GM12874 (cell line): ENCODE measurements around the gene SYTL2.

ENCODE experiments used
- TF ChIP-seq, protein P1 (sequence below): IDR thresholded peaks from 2 replicates; pipeline ENCODE4 v1.5.1; 2011; ENCODE audit warnings: low read depth, mild to moderate bottlenecking, control low read depth, low read length, moderate library complexity; ENCODE audit not compliant: insufficient read depth

SYTL2 gene

DNA sequence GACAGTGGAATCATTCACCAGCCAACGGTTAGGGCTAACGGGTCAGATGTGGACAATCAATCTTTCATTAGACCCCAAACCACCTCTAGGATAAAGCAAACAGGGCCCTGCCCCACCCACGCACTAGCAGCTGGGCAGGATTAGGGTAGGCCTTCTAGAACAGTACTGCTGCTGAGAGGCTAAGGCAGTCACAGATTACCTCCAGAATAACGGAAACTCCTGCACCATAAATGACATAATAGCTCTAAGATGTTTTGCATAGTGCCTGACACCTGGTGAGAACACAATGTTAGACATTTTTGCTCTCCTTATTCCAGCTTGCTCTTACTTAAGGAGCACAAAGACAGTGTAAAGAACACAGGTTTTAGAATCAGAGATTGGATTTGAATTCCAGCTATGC, 1.8 kb downstream of the SYTL2 start:
- TF ChIP-seq, protein P1, sequence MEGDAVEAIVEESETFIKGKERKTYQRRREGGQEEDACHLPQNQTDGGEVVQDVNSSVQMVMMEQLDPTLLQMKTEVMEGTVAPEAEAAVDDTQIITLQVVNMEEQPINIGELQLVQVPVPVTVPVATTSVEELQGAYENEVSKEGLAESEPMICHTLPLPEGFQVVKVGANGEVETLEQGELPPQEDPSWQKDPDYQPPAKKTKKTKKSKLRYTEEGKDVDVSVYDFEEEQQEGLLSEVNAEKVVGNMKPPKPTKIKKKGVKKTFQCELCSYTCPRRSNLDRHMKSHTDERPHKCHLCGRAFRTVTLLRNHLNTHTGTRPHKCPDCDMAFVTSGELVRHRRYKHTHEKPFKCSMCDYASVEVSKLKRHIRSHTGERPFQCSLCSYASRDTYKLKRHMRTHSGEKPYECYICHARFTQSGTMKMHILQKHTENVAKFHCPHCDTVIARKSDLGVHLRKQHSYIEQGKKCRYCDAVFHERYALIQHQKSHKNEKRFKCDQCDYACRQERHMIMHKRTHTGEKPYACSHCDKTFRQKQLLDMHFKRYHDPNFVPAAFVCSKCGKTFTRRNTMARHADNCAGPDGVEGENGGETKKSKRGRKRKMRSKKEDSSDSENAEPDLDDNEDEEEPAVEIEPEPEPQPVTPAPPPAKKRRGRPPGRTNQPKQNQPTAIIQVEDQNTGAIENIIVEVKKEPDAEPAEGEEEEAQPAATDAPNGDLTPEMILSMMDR: no peak

DNA sequence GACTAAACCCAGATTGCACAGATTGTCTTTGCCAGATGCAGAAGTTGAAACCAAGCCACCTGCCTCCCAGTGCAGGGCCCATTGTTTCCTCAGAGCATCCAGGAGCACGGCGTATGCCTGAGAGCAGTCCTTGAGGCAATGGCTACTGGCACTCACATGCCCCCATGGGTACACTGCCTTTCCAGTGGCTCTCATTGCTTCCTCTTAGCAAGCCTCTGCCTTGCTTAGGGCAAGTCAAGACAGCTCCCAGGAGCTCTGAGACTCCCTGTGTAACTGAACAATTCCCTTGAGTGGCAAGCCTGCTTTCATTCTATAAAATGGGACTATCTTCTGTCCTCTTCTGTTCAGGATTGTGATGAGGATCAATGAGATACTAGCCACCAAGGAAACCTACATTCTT, 4.1 kb downstream of the SYTL2 start:
- TF ChIP-seq, protein P1: no peak

DNA sequence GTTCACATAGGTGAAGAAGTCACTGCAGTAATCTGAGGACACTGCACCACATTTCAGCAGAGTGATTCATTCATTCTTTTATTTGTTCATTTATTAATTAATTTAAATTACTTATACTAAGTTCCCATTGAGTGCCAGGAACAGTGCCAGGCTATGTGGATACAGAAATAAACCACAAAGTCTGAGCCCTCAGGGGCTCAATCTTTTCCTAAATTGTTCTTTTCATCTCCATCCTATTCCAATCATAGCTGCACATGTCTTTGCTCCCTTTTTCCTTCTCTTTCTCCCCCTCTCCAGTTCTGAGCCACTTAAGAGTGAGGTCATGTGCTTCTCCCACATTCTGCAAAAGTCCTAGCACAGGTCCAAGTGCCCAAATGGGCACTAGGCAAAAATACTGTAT, 4.9 kb downstream of the SYTL2 start:
- TF ChIP-seq, protein P1: no peak

DNA sequence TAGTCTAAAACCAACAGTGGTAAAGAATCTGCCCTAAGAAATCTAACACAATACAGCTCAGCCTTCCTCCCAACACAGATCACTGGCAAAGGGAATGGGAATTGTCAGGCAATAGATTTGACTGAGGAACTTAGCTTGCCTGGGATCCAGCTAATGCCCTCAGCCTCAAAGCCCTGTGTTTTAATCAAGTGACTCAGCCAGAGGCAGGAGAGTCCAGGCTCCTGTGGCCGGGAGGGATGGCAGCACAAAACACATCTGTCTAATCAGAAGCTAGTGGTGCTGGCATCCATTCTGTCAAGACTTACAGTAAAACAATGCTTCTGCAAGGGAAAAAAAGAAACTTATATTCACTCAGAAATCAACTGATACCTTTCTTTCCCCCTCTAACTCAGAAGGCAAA, 5.6 kb downstream of the SYTL2 start:
- TF ChIP-seq, protein P1: no peak

DNA sequence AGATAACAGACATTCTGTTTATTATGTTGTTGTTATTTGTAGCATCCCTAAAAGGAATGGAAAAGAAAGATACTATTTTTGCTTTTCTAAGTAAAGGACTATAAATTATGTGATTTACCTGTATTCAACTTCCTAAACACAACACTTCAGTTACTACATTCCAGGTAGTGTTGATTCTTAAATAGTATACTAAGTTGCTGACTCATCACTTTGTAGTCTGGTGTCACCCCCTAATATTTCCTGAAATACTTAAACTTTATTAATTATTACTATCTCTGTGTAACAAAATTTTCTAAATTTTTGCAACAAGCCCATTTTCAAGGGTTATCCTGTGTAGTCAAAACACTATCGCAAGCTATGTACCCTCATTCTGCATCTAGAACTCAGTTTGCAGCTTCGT, 7.0 kb downstream of the SYTL2 start:
- TF ChIP-seq, protein P1: no peak

DNA sequence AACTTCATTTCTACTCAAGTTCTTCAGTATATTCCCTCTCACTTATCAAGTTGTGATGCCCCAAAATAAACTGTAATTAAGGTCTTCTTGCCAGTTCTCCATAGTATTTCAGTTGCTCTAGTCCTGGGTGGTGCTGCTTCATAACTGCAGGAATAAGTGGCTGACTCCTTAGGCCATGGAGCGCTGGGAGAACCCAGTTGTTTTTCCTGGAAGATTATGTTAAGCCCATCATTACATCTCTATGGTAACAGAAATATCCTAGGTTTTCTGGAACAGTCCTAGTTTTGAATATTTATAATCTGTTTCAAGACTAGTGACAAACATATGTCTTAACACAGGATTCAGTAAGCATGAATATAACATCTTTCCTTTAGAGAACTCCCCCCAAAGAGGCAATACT, 7.6 kb downstream of the SYTL2 start:
- TF ChIP-seq, protein P1: no peak

DNA sequence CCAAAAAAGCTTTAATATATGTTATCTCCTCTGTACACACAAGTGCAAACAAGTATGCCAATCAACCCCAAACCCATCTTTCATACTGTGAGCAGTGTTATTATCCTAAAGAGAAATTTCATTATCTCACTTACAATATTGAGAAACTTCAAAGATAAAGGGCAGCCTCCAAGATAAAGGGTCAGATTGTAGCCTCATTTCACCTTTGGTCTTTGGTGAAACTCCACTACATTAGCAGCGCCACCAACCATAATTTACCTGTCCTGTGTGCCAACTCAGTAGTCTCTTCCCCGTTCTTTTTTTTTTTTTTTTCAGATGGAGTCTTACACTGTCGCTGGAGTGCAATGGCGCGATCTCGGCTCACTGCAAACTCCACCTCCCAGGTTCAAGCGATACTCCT, 9.4 kb downstream of the SYTL2 start:
- TF ChIP-seq, protein P1: no peak

DNA sequence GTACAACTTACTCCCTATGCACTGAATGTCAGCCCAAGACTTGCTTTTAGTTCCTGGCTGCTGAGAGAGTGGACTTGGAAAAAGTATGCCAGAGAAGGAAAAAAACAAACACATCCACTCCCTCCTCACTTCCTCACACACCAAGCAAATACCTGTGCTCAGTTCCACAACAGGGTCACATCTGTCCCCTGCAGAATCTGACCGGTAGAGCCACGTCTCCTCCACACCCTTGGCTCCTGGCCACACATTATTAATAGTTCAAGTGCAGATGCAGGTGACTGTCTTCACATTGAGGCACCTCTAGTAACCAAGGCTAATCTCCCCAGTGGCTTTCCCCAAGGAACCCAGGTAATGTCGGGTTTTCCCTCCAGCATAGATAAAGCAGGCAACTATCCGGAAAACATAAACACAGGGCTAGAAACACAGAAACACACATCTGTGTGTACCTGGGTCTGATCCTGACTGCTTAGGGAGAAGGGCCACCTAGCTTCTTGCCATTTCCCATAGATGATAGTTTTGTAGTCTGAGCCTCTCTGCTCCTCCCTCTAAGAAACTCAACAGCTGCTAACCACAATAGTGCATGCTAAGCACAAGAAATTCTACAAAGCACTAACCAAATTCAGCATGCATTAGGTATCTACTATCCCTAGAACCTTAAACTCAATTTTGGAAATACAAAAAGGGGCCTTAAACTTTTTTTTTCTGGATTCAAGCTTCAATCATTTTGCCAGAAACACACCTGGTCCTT, 10.2 kb downstream of the SYTL2 start:
- TF ChIP-seq, protein P1: no peak
